Measurements from ENCODE around the gene C19orf18.

- no peak for TF ChIP-seq POLR2A (IDR thresholded peaks at IDR 0.05)
- TF ChIP-seq, protein P1, sequence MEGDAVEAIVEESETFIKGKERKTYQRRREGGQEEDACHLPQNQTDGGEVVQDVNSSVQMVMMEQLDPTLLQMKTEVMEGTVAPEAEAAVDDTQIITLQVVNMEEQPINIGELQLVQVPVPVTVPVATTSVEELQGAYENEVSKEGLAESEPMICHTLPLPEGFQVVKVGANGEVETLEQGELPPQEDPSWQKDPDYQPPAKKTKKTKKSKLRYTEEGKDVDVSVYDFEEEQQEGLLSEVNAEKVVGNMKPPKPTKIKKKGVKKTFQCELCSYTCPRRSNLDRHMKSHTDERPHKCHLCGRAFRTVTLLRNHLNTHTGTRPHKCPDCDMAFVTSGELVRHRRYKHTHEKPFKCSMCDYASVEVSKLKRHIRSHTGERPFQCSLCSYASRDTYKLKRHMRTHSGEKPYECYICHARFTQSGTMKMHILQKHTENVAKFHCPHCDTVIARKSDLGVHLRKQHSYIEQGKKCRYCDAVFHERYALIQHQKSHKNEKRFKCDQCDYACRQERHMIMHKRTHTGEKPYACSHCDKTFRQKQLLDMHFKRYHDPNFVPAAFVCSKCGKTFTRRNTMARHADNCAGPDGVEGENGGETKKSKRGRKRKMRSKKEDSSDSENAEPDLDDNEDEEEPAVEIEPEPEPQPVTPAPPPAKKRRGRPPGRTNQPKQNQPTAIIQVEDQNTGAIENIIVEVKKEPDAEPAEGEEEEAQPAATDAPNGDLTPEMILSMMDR (IDR thresholded peaks at IDR 0.05): no peak
- no peak for TF ChIP-seq POLR2AphosphoS5 (IDR thresholded peaks at IDR 0.05)
These were observed 28.0 kb downstream of the C19orf18 start for GRCh38 chr19:57946316-57946715.
